HepG2 (cell line): ENCODE data around the gene HHEX. TPM values are rescaled to one million over a fixed set of nuclear protein-coding genes. Genes with fewer than 3 reads are reported as not detected.

Experiments
- AGO1 ChIP-seq: fragments of 200-400 bp; formaldehyde crosslinking; IDR thresholded peaks from 2 replicates; pipeline ENCODE4 v1.6.1; 2017; ENCODE audit warnings: mild to moderate bottlenecking, low read depth, low read length, moderate library complexity; ENCODE audit not compliant: poor library complexity, severe bottlenecking
- AHR ChIP-seq: IDR thresholded peaks from 2 replicates; pipeline ENCODE4 v1.6.1; 2018; ENCODE audit warnings: missing genetic modification reagents, missing compliant biosample characterization
- ATF2 ChIP-seq: sonication (generic); formaldehyde crosslinking; IDR thresholded peaks from 2 replicates; pipeline ENCODE4 v1.4.0; 2020; ENCODE audit warnings: missing genetic modification reagents
- ATF3 ChIP-seq: sonication (generic); formaldehyde crosslinking; IDR thresholded peaks from 2 replicates; pipeline ENCODE4 v1.4.0; 2020; ENCODE audit warnings: missing genetic modification reagents
- FOXP1 ChIP-seq, 2 experiments: fragments of 450-650 bp in 1 of 2; IDR thresholded peaks; 2 replicates each; pipeline ENCODE4 v1.6.1; 2017 to 2018; ENCODE audit warnings: antibody characterized with exemption in 1 of 2
- GATAD1 ChIP-seq: IDR thresholded peaks from 2 replicates; pipeline ENCODE4 v1.6.1; 2016; ENCODE audit warnings: missing genetic modification reagents, missing compliant biosample characterization
- KLF16 ChIP-seq, 2 experiments: sonication (generic) in 1 of 2; formaldehyde crosslinking in 1 of 2; IDR thresholded peaks; 2 replicates each; pipeline versions ENCODE4 v1.6.1 to v1.8.0; 2016 to 2023; ENCODE audit warnings: missing genetic modification reagents in 2 of 2, missing compliant biosample characterization in 1 of 2
- KMT2A ChIP-seq: sonication (generic); formaldehyde crosslinking; IDR thresholded peaks from 2 replicates; pipeline ENCODE4 v1.4.0; 2020; ENCODE audit warnings: missing genetic modification reagents
- KMT2B ChIP-seq: IDR thresholded peaks from 2 replicates; pipeline ENCODE4 v1.6.1; 2016; ENCODE audit warnings: missing genetic modification reagents, missing compliant biosample characterization
- SIN3A ChIP-seq: IDR thresholded peaks from 2 replicates; pipeline ENCODE4 v1.6.1; 2011; ENCODE audit warnings: low read depth, mild to moderate bottlenecking, control low read depth, low read length, borderline replicate concordance
- SSRP1 ChIP-seq: IDR thresholded peaks from 2 replicates; pipeline ENCODE4 v1.6.1; 2016; ENCODE audit warnings: control low read depth
- U2AF1 ChIP-seq: fragments of 200-400 bp; formaldehyde crosslinking; optimal IDR thresholded peaks from 2 replicates; pipeline ENCODE3; 2017; ENCODE audit warnings: mild to moderate bottlenecking, low read depth, low read length
- ZNF407 ChIP-seq: sonication (generic); formaldehyde crosslinking; IDR thresholded peaks from one replicate; pipeline ENCODE4 v1.5.1; 2020; ENCODE audit warnings: mild to moderate bottlenecking, missing genetic modification reagents; ENCODE audit errors: not compliant biosample characterization
- ZNF550 ChIP-seq: sonication (generic); formaldehyde crosslinking; IDR thresholded peaks from 2 replicates; pipeline ENCODE4 v1.4.0; 2020; ENCODE audit warnings: mild to moderate bottlenecking, missing genetic modification reagents, borderline replicate concordance
- ZNF644 ChIP-seq: IDR thresholded peaks from 2 replicates; pipeline ENCODE4 v1.6.1; 2016; ENCODE audit warnings: low read depth
- ZNF740 ChIP-seq: sonication (generic); formaldehyde crosslinking; IDR thresholded peaks from 2 replicates; pipeline ENCODE4 v1.4.0; 2020; ENCODE audit warnings: missing genetic modification reagents
- ZNF780A ChIP-seq: sonication (generic); formaldehyde crosslinking; IDR thresholded peaks from 2 replicates; pipeline ENCODE4 v1.8.0; 2022; ENCODE audit warnings: mild to moderate bottlenecking, missing genetic modification reagents, moderate library complexity
- ZNF891 ChIP-seq: sonication (generic); formaldehyde crosslinking; IDR thresholded peaks from 2 replicates; pipeline ENCODE4 v1.5.0; 2020; ENCODE audit warnings: mild to moderate bottlenecking, missing genetic modification reagents
- polyA plus RNA-seq, 8 experiments: library from polyadenylated mRNA; depleted of rRNA in 3 of 8; stranded (reverse) in 7 of 8; unstranded in 1 of 8; fragments of >200 nt; fragmentation: Illumina TruSeq in 4 of 8; extraction: Trizol in 4 of 8; gene quantifications; 2 replicates each; pipeline versions ENCODE4 v1.2.1 to v1.2.3, GENCODE V29; 2011 to 2016; ENCODE audit warnings: low read depth in 4 of 8, missing spikeins in 1 of 8, mixed read lengths in 1 of 8; ENCODE audit not compliant: insufficient read depth in 1 of 8
- total RNA-seq, 5 experiments: library from RNA; depleted of rRNA; stranded (reverse); fragments of >200 nt; fragmentation: Illumina TruSeq; extraction: Trizol; gene quantifications; 2 replicates each; pipeline ENCODE4 v1.2.3, GENCODE V29; 2016; ENCODE audit warnings: low read depth in 1 of 5

The HHEX gene
- total and polyA plus RNA-seq, 2 of the 13 experiments (the other 11 are each of a cell fraction or from before 2014, with no cell fraction given): 44.5 to 48.7 TPM

GRCh38 chr10:92688927-92689662 is 660 bp upstream of the HHEX start (continued):
- TF ChIP-seq AGO1 (no peak), ZNF550 (CRISPR knock-in tag) (no peak), FOXP1 (IDR thresholded peaks at IDR 0.05) (no peak), FOXP1 (CRISPR knock-in tag; IDR thresholded peaks at IDR 0.05) (no peak), KMT2A (CRISPR knock-in tag) (peak; percentile 72; the same call in 1 of the 2 replicates), KLF16 (CRISPR knock-in tag; IDR thresholded peaks at IDR 0.05) (peak in 1 of 2 experiments; percentile 57; a peak in 2 of 4 replicates), ZNF780A (CRISPR knock-in tag) (0 out of 2 replicates have a peak, but pooled peaks have one; percentile 63), SIN3A (no peak), GATAD1 (CRISPR knock-in tag) (no peak), ATF3 (CRISPR knock-in tag) (no peak), ZNF407 (CRISPR knock-in tag) (peak; percentile 78), ZNF644 (CRISPR knock-in tag) (0 out of 2 replicates have a peak, but pooled peaks have one; percentile 23), AHR (CRISPR knock-in tag) (no peak), U2AF1 (peak; percentile 32), SSRP1 (CRISPR knock-in tag) (no peak), ZNF891 (CRISPR knock-in tag) (peak; percentile 58; the same call in 1 of the 2 replicates), ATF2 (CRISPR knock-in tag) (0 out of 2 replicates have a peak, but pooled peaks have one; percentile 0), ZNF740 (CRISPR knock-in tag) (no peak), KMT2B (peak; percentile 78)
